GM18867 (cell line): ENCODE results near the gene GRAP2.

Source experiments
- ATAC-seq: cut with Tn5 transposase; IDR thresholded peaks from one replicate; pipeline ENCODE4 v1.9.1; 2021; ENCODE audit warnings: mild to moderate bottlenecking, moderate library complexity; ENCODE audit not compliant: unreplicated experiment

Gene GRAP2

DNA sequence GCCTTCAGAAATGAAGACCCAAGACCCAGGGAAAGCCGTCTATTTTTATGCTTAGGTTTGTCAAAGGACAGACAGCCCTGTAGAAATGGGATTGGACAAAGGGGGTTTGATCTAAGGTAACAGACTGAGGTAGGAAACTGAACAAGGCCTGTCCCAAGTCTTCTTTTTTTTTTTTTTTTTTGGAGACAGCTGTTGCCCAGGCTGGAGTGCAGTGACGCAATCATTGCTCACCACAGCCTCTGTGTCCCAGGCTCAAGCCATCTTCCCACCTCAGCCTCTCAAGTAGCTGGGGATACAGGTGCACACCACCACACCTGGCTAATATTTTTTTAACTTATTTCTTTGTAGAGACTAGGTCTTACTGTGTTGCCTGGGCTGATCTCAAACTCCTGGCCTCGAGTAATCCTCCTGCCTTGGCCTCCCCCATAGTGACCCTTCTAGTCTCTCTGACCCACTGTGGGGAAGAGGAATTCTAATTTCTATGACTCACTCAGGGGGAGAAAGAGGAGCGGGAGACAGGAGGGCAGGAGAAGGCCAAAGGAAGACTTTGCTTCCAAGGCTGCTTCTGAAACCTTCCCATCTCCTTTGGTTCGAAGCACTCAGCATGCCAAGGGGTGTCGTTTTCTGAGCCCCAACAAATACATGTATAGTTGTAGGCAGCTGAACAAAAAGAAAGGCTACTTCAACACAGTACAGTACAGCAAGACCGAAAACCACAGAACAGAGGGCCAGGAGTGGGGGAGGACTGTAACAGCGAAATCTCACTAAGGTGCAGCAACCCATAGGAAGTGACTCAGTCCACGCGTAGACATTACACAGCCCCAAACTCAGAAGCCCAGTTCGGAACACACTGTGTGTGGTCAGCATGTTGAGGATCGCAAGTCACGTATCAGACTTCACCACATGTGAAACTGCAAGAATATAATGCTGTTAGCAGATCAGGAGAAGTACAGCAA lies 60.2 kb downstream of the GRAP2 start:
- ATAC-seq, result peak; percentile 91

DNA sequence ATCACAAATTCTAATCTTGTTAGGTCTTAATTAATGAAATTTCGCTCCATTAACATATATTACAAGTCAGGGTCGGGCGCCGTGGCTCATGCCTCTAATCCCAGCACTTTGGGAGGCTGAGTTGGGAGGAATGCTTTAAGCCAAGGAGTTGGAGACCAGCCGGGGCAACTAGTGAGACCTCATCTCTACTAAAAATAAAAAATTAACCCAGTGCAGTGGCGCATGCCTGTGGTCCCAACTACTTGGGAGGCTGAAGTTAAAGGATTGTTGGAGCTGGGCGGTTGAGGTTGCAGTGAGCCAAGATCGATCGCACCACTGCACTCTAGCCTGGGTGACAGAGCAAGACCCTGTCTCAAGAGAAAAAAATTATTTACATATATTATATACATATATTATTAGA lies 61.2 kb downstream of the GRAP2 start:
- ATAC-seq, result no peak

DNA sequence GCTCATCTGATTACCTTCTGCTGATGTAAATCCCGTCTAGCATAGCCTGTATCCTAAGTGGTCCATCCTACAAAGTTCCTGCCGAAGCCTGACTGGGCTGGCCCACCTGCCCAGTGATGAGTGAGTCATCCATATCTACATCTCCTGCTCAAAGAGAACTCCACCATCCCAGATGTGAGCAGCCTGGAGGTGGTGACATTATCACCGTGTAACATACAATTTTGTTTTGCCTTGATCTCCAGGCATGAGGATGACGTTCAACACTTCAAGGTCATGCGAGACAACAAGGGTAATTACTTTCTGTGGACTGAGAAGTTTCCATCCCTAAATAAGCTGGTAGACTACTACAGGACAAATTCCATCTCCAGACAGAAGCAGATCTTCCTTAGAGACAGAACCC lies 64.9 kb downstream of the GRAP2 start:
- ATAC-seq, result no peak

DNA sequence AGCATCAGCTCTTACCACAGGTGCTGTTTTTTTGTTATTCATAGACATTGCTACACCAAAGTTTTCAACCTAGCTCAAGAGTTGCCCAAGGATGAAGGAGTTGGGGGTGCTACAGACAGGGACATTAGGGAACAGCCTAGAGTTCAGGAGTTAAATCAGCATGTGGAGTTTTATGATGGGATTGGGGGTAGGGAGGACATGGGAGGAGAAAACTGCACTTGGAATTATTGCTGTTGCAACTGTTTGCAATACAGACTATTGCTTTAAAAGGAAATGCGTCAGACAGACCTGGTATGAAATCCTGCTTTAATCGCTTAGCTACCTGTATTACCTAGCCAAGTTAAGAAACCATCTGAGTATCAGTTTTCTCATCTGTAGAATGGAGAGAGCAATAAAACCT lies 65.6 kb downstream of the GRAP2 start:
- ATAC-seq, result no peak

DNA sequence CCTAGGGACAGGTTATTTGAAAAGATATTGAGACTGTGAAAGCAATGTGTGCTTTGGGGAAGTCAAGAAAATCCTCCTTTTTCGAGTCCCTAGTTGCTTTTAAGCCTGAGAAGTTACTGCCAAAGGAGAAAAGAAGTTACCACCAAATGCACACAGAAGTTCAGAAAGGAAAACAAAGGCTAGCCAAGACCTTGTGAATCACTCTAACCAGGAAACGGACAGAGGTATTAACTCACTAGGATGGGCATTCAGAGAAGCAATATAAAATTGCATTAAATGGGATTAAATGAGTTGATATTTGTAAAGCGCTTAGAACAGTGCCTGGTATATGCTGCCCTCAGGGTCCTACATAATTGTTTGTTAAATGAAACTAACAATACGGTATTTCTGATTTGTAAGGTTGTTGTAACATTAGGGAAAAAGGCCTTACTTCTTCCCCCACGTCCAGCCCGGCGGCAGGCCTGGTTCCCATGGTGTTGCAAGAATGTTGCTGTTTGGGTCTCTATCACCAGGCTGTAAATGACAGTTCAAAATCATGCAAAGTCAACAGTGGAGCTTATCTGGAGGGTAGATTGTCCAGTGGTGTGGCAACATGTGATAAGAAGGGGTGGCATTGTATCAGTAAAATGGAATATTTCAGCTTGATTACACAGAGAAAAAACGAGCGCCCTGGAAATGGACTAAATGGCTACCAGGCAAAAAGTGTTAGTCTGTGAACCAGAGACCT lies 66.4 kb downstream of the GRAP2 start:
- no peak for ATAC-seq

DNA sequence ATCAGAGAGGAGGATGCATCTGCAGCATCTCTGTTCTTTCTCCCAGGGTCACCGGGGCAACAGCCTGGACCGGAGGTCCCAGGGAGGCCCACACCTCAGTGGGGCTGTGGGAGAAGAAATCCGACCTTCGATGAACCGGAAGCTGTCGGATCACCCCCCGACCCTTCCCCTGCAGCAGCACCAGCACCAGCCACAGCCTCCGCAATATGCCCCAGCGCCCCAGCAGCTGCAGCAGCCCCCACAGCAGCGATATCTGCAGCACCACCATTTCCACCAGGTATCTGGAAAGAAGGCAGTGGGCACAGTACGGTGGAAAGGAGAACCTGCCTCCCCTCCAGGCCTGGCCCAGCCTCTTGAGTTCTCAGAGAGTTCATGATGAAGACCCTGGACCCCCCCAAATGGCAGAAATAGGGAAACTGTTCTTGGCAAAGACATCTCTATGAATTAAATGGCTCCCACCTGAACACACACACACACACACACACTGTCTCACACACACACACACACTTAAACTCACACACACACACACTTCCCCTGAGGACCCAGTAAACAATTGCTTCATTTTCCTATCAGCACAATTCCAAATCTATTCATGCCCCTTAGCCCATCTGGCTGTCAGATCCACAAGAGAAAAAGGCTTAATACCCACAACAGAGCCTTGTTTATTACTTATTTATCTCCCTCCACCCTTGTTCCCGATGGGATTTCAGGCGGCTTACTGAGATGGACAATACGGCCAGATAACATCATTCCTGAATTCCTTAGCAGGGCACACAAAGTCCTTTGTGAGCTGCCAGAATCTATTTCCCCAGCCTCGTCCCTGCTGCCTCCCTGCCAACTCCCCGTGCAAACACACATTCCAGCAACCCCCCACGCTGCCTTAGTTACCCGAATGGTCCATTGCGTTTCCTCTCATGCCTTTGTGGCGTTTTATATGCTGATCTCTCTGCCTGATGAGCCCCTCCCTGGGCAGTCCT lies 67.4 kb downstream of the GRAP2 start:
- ATAC-seq, result no peak

DNA sequence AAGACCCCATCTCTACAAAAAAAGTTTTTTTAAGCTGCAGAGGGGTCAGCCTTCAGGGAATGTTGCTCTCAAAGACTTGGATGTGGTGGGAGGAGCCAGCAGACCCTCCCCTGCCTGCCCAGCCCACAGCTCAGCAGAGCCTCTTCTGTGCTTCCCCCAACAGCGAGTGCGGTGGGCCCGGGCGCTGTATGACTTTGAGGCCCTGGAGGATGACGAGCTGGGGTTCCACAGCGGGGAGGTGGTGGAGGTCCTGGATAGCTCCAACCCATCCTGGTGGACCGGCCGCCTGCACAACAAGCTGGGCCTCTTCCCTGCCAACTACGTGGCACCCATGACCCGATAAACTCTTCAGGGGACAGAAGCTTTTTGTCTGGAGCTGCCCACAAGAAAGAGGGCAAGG lies 69.9 kb downstream of the GRAP2 start:
- no peak for ATAC-seq

DNA sequence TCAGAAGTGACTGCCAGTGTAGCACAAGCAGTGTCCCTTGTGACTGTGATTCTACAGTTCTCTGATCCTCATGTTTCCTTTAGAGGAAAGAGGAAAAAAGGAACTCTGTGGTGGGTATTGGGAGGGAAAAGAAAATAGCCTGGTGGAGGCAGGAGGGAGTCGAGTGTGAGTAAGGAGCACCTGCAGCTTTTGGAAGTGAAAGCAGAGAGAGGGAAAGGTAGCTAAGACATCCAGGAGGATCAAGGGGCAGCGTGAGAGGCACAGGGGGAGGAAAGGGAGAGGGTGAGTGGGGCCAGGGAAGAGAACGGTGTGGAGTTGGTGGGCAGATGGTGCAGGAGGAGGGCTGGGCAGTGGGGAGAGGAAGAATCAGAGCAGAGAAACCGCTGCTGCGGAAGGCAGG lies 71.8 kb downstream of the GRAP2 start:
- no peak for ATAC-seq

DNA sequence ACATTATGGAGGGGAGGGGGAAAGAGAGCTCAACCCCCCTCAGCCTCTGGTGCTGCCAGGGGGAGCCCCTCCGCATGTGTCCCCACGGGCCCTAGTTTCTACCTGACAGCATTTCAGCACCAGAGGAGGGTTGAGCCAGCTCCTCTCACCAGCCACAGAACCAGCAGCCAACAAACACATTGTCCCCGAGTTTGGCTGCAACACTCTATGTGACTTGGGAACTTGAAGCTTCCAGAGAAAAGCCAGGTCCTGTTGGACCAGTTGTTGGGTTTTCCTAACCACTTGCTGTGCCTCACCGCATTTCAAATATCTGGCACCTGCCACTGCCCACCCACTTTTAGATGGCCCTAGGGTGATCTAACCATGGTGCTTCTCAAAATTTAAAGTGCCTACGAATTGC lies 72.8 kb downstream of the GRAP2 start:
- ATAC-seq, result no peak

DNA sequence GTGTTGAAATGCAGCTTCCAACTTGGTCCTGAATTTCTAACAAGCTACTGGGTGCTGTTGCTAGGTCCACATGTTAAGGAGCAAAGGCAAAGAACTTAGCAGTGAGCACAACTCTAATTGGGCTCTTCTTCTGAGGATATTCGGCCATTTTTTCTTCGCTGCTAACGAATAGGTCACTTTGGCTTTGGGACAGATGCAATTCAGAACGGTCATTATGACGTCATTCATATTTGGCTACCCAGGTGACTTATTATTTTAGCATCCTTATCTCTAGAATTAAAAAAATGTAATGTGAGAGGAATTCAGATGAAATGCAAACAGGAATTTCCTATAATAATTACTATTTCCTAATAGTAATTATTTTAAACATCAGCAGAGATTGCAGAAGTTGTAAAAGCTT lies 73.2 kb downstream of the GRAP2 start:
- ATAC-seq, result no peak

DNA sequence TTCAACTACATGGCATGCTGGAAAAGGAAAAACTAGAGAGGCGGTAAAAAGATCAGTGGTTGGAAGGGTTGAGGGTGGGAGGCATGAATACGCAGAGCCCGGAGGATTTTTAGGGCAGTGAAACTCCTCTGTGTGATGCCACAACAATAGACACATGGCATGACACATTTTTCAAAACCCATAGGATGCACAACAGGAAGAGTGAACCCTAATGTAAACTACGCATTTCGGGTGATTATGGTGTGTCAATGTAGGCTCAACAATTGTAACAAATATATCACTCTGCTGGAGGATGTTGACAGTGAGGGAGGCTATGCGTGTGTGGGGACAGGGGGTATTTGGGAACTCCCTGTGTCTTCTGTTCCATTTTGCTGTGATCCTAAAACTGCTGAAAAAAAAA lies 78.2 kb downstream of the GRAP2 start:
- ATAC-seq, result no peak

DNA sequence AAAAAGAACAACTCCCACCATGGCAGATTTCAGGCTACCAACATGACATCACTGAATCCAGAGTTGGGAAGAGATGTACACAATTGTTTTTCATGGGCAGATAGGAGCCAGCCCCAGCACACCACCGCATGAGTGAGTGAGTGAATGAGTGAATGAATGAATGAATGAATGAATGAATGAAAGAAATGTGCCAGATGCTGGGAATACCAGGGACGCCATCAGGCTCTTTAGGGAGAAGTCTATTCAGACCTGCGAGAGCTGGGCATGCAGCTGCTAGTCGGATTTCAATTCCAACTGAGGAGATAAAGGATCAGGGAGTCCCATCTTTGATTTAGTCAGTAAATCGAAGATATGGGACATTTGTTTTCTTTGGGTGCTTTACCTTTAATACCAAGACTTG lies 78.6 kb downstream of the GRAP2 start:
- no peak for ATAC-seq

DNA sequence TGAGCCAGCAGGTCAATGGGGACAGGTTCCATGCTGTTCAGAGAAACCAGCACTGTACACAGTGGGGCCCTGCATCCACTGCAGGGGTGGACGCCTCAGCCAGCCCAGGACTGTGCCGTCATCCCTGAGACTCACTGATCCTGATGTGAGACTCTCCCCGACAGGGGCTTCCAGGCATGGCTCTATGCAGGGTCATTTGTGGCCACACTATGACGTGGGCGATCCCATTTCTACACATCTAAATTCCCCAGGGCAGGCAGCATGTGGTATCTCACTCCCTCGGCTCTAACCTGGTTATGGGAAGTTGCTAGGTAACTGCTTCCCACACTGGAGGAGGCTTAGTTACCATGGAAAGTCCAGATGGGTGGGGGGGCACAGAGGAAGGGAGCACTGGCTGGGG lies 79.7 kb downstream of the GRAP2 start:
- no peak for ATAC-seq

DNA sequence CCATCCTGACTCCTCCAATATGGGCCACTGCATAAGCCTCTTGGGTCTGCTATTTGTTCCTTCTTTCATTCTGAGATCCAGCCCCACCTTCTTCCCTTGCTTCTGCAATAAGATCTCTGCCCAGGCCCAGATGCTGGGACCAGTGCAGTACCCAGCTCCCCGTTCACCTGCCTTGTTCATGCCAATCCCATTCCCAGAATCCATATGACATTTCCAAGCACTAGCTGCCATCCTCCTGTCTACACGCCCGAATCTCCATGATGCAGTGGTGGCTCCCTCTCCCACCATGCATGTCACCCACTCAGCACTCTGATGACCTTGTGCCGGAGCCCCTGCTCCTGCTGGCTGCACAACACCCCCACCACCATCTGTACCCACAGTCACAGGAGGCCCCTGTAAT lies 82.5 kb downstream of the GRAP2 start:
- ATAC-seq, result no peak

DNA sequence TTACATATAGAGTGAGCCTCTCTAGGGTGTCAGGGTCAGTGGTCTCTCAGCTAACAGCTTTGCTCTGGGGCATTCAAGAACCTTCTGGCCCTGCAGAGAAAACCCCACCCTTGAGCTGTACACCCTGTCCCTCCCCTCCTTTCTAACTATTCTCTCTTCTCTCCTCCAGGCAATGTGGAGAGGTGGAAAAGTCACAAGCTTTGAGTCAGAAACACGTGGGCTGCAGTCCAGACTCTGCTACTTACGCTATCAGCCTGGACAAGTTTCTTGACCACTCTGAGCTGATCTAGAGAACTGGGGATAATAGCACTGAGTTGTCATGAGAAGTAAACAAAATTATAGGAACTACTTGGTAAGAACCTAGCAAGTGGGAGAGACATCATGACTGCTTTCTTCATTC lies 83.1 kb downstream of the GRAP2 start:
- ATAC-seq, result no peak

DNA sequence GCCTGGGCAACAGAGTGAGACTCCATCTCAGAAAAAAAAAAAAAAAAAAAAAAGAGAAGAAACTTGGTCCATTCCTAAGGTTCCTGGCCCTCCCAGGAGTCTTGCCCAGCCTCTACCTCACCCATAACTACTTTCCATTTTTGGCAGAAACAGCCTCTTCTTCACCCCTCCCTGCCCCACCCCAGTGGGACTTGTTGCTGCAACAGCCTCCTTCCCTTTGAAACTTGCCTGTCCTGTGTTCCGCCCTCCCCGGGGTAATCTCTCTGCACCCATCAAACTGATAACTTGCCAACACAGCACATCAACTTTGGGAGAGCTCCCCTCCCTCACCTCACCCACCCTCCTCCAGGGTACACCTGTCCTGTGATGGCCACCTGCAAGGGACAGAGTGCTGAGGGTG lies 83.9 kb downstream of the GRAP2 start:
- no peak for ATAC-seq

DNA sequence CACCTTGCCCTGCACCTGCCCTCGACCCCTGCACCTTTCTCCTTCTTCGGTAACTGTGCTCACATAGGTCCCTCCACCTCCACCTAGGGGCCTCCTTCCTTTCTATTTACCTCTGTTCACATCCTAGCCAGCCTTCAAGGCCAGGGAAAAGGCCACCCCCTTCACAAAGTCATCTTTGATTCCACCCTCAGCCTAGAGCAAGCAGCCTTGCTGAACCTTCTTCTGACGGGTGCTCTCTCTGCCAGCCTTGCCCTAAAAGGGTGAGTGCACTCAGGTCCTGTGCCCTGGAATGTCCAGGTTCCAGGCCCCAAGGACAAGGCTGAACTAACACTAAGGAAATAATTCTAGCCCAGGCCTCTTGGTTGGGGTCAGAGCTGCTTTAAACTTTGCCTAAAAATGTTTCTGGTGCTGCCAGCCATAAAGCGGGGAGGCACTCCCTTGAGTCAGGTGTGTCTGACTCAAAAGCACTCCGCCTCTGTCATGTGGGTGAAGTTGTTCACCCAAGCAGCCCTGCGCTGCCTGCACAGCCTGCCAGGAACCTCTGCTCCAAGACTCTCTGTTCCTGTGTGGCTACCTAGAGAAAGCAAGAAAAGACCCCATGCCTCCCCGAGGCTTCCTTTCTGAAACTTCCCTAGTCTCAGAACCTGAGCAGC lies 84.6 kb downstream of the GRAP2 start:
- no peak for ATAC-seq

DNA sequence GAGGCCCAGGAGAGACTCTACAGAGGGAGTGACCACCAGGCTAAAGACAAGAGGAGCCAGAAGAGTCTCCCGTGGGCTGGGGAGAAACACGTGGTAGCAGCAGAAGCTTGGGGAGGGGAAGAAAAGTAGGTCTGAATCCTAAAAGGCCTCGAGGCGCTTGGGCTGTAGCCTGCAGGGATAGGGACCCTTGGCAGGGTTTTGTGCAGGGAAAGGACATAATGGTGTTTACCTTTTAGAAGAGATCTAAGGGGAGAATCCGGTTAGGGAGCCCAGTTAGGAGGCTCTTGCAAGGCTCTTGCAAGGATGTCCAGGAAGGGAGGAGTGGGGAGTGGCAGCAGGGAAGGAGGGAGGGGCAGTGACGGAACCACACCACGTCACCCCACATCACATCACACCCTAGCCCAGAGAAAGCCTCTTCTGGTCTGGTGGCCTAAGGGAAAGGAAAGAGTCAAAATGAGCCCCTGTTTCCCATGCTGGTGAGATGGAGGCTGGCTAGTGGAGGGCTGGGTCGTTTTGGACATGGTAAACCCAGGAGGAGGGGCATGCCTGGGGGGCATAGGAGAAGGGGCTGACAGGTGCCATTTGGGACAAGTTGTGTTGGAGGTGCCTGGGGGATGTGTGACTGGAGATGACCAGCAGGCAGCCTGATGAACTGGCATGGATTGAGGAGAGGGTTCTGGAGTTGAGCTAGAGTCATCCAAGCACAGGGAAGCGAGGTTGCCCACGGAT lies 87.7 kb downstream of the GRAP2 start:
- no peak for ATAC-seq

DNA sequence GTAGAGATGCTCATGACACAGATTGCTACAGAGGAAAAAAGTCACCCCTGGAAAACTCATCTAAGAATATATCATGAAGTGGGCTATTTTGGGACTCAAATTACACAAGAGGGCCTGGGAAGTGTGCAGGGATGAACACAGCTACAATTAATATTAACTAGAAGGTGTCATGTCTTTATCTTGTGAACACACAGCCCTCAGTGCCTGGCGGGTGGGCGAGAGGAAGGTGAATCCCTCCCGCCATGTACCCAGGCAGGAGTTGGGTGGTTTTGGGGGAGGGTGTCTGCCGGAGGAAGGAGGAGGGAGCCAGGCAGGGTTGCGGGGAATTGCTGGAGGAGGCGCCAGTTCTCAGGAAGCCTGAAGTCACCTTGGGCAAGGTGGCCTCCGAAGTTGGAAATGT lies 88.7 kb downstream of the GRAP2 start:
- no peak for ATAC-seq

DNA sequence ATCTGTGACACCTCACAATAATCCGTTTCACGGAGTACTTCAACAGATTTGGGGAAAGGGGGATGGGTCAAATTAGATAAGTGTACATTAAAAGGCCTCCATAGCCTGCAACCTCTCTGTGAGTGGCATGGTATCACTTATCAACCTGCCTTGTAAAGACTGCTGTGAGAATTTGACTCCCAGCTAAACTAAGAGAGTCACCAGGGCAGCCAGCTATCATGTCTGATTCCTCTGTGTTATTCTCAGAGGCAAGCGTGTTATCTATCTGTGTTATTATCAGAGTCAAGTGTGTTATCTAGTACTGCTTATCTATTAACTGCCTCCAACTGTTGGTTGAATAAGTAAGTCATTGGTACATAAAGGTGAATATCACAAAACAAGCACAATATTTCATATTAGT lies 89.8 kb downstream of the GRAP2 start:
- ATAC-seq, result no peak
